GM19238 (cell line): ENCODE data around the gene KDM3B.
"Not testable (repeated sequence)": the region's sequence is repeated elsewhere in the genome, so short reads cannot be mapped to it uniquely, and the experiment has no call there.

ENCODE experiments used
- DNase-seq: peaks from one replicate; pipeline ENCODE4 v3.0.0; 2011; ENCODE audit warnings: low spot score; ENCODE audit not compliant: insufficient read length

Gene KDM3B

GRCh38 chr5:138466900-138467710 lies 114.6 kb downstream of the KDM3B start:
- no peak for DNase-seq

GRCh38 chr5:138467711-138468132 lies 115.2 kb downstream of the KDM3B start:
- no peak for DNase-seq

DNA sequence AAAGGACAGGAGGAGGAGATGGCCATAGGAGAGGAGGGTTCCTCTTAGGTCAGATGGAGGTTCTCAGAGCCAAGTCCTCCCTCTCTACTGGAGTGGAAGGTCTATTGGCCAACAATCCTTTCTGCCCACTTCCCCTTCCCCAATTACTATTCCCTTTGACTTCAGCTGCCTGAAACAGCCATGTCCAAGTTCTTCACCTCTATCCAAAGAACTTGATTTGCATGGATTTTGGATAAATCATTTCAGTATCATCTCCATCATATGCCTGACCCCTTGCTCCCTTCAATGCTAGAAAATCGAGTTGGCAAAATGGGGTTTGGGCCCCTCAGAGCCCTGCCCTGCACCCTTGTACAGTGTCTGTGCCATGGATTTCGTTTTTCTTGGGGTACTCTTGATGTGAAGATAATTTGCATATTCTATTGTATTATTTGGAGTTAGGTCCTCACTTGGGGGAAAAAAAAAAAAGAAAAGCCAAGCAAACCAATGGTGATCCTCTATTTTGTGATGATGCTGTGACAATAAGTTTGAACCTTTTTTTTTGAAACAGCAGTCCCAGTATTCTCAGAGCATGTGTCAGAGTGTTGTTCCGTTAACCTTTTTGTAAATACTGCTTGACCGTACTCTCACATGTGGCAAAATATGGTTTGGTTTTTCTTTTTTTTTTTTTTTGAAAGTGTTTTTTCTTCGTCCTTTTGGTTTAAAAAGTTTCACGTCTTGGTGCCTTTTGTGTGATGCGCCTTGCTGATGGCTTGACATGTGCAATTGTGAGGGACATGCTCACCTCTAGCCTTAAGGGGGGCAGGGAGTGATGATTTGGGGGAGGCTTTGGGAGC lies 115.9 kb downstream of the KDM3B start:
- DNase-seq, result no peak

GRCh38 chr5:138468966-138469539 lies 116.6 kb downstream of the KDM3B start:
- DNase-seq, result no peak

GRCh38 chr5:138469540-138470321 lies 117.2 kb downstream of the KDM3B start:
- DNase-seq, result no peak

GRCh38 chr5:138470322-138471051 lies 118.0 kb downstream of the KDM3B start:
- DNase-seq, result no peak

GRCh38 chr5:138471052-138471361 lies 118.5 kb downstream of the KDM3B start:
- DNase-seq, result no peak

DNA sequence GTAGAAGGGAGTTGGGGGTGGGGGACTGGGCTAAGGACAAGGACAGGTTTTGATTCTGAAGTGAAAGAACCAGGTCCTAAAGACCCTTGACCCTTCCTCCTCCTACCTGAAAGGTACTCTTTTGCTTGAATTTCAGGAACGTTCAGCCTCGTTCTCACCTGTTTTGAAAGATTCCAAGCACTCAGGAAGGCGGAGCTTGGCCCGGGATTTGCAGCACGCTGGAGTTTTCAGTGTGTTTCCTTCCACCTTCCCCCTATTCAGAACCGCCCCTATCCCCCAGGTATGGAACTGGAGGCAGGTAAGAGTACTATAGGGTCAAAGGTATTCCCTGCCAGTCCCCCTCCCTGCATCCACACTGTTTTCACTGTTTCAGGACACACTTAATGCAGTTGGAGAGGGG lies 119.9 kb downstream of the KDM3B start:
- no peak for DNase-seq

DNA sequence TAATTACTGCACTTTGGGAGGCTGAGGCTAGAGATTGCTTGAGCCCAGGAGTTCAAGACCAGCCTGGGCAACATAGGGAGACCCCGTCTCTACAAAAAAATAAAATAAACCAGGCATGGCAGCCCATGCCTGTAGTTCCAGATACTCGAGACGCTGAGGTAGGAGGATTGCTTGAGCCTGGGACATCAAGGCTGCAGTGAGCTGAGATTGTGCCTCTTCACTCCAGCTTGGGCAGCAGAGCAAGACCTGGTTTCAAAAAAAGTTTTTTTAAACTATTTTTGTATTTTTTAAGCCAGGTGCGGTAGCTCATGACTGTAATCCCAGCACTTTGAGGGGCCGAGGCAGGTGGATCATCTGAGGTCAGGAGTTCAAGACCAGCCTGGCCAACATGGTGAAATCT lies 120.7 kb downstream of the KDM3B start:
- DNase-seq, result not testable (repeated sequence)

GRCh38 chr5:138476918-138477317 lies 124.4 kb downstream of the KDM3B start:
- no peak for DNase-seq

- no peak for DNase-seq
These were observed 130.2 kb downstream of the KDM3B start for GRCh38 chr5:138482638-138483037.
